CD14-positive monocyte (primary cell): Measurements from ENCODE around the gene GTF3C6. TPM values are rescaled to one million over a fixed set of nuclear protein-coding genes. Genes with fewer than 3 reads are reported as not detected.

ENCODE experiments used
- DNase-seq, 3 donors: peaks; one replicate each; pipeline ENCODE4 v3.0.0-alpha.2; 2011 to 2022
- H2AFZ ChIP-seq: 2 replicates; pipeline ENCODE4 v1.6.0; 2012; ENCODE audit warnings: mild to moderate bottlenecking, low read depth, low read length, inconsistent platforms; ENCODE audit not compliant: insufficient read depth, poor library complexity, severe bottlenecking
- H3K27ac ChIP-seq, 2 donors: 1 replicate in 1 of 2; 2 replicates in 1 of 2; pipeline ENCODE4 v1.5.1; 2012 to 2013; ENCODE audit warnings: low read length in 2 of 2, control low read depth in 1 of 2, inconsistent platforms in 1 of 2, low read depth in 1 of 2, mild to moderate bottlenecking in 1 of 2
- H3K27me3 ChIP-seq, 2 donors: one replicate each; pipeline versions ENCODE4 v1.6.0 to v1.6.1; 2011 to 2013; ENCODE audit warnings: low read length in 2 of 2; ENCODE audit not compliant: control insufficient read depth in 2 of 2, insufficient read depth in 2 of 2
- H3K36me3 ChIP-seq, 2 donors: replicated peaks in 1 of 2; 1 replicate in 1 of 2; 2 replicates in 1 of 2; pipeline versions ENCODE4 v1.5.1 to v1.6.1; 2012 to 2013; ENCODE audit warnings: low read length in 2 of 2, control low read depth in 1 of 2, inconsistent platforms in 1 of 2, mild to moderate bottlenecking in 1 of 2; ENCODE audit not compliant: insufficient read depth in 2 of 2, control insufficient read depth in 1 of 2
- H3K4me1 ChIP-seq, 2 donors: 1 replicate in 1 of 2; 2 replicates in 1 of 2; pipeline versions ENCODE4 v1.5.1 to v1.6.1; 2012 to 2013; ENCODE audit warnings: low read length in 2 of 2, control low read depth in 1 of 2, inconsistent platforms in 1 of 2, mild to moderate bottlenecking in 1 of 2, moderate library complexity in 1 of 2; ENCODE audit not compliant: insufficient read depth in 2 of 2, control insufficient read depth in 1 of 2
- H3K4me2 ChIP-seq: replicated peaks from 2 replicates; pipeline ENCODE3; 2012; ENCODE audit warnings: low read length, moderate library complexity, mild to moderate bottlenecking; ENCODE audit not compliant: poor library complexity, severe bottlenecking; ENCODE audit errors: extremely low read depth
- H3K4me3 ChIP-seq, 3 experiments: fragments of 200-600 bp in 1 of 3; sonication (generic) in 1 of 3; replicated peaks in 1 of 3; 1 replicate in 2 of 3; 2 replicates in 1 of 3; pipeline ENCODE4 v1.5.1; 2011 to 2013; ENCODE audit warnings: low read length in 3 of 3, mild to moderate bottlenecking in 3 of 3, control low read depth in 2 of 3, low read depth in 2 of 3, inconsistent platforms in 1 of 3, moderate library complexity in 1 of 3
- H3K79me2 ChIP-seq: 2 replicates; pipeline ENCODE4 v1.6.0; 2012; ENCODE audit warnings: mild to moderate bottlenecking, control low read depth, inconsistent platforms, low read length, moderate library complexity; ENCODE audit not compliant: insufficient read depth
- H3K9ac ChIP-seq: 2 replicates; pipeline ENCODE4 v1.6.0; 2017; ENCODE audit warnings: low read length, mild to moderate bottlenecking; ENCODE audit not compliant: insufficient read depth, poor library complexity, severe bottlenecking
- H3K9me3 ChIP-seq, 2 donors: replicated peaks in 1 of 2; 1 replicate in 1 of 2; 2 replicates in 1 of 2; pipeline versions ENCODE4 v1.5.1 to v1.6.1; 2012 to 2013; ENCODE audit warnings: low read length in 2 of 2, control low read depth in 1 of 2; ENCODE audit not compliant: control insufficient read depth in 1 of 2, insufficient read depth in 1 of 2
- H4K20me1 ChIP-seq: 2 replicates; pipeline ENCODE4 v1.6.0; 2012; ENCODE audit warnings: mild to moderate bottlenecking, low read length, control low read depth, moderate library complexity; ENCODE audit not compliant: insufficient read depth
- H3K27ac Mint-ChIP-seq, 7 donors: one replicate each; pipeline ENCODE4 v1.8.0; 2020; ENCODE audit warnings: mild to moderate bottlenecking in 7 of 7, mixed read lengths in 7 of 7, moderate library complexity in 6 of 7, inconsistent platforms in 2 of 7
- H3K27me3 Mint-ChIP-seq, 3 donors: one replicate each; pipeline ENCODE4 v1.8.0; 2021 to 2022; ENCODE audit warnings: low read depth in 3 of 3, mild to moderate bottlenecking in 3 of 3, mixed read lengths in 3 of 3, moderate library complexity in 3 of 3, inconsistent platforms in 1 of 3
- H3K36me3 Mint-ChIP-seq, 2 donors: one replicate each; pipeline ENCODE4 v1.8.0; 2020; ENCODE audit warnings: mixed read lengths in 2 of 2, inconsistent platforms in 1 of 2, mild to moderate bottlenecking in 1 of 2
- H3K4me1 Mint-ChIP-seq: one replicate; pipeline ENCODE4 v1.8.0; 2020; ENCODE audit warnings: mild to moderate bottlenecking, mixed read lengths
- H3K4me3 Mint-ChIP-seq, 2 donors: one replicate each; pipeline ENCODE4 v1.8.0; 2020; ENCODE audit warnings: mild to moderate bottlenecking in 2 of 2, mixed read lengths in 2 of 2, moderate library complexity in 1 of 2
- H3K9me3 Mint-ChIP-seq, 7 donors: one replicate each; pipeline ENCODE4 v1.8.0; 2020 to 2022; ENCODE audit warnings: mixed read lengths in 7 of 7, mild to moderate bottlenecking in 6 of 7, moderate library complexity in 6 of 7, inconsistent platforms in 2 of 7
- WGBS: methylation state at CpG from one replicate; pipeline ENCODE4 v1.1.5; 2013; ENCODE audit warnings: missing lambda C conversion rate; ENCODE audit not compliant: insufficient coverage; 5-methylcytosine and 5-hydroxymethylcytosine counted together
- intact Hi-C, 2 donors: fragments of 100-400 bp; cut with micrococcal nuclease; formaldehyde crosslinking; loops; one replicate each; pipeline versions ENCODE4 v1.15.0 to v1.15.1; 2023
- polyA plus RNA-seq, 3 donors: library from polyadenylated mRNA; depleted of rRNA in 1 of 3; unstranded in 2 of 3; stranded (reverse) in 1 of 3; fragments of 300-500 nt in 2 of 3; fragments of >200 nt in 1 of 3; fragmentation: Illumina TruSeq in 2 of 3; gene quantifications; 1 replicate in 2 of 3; 2 replicates in 1 of 3; pipeline ENCODE4 v1.2.3, GENCODE V29; 2012 to 2021
- TF ChIP-seq, protein P1 (sequence below): fragments of 200-600 bp; IDR thresholded peaks from one replicate; pipeline ENCODE4 v1.8.0; 2022; ENCODE audit warnings: antibody characterized with exemption, mild to moderate bottlenecking

Gene GTF3C6
- polyA plus RNA-seq, 3 donors, result 15.1 to 93.9 (median 91.1) TPM

DNA sequence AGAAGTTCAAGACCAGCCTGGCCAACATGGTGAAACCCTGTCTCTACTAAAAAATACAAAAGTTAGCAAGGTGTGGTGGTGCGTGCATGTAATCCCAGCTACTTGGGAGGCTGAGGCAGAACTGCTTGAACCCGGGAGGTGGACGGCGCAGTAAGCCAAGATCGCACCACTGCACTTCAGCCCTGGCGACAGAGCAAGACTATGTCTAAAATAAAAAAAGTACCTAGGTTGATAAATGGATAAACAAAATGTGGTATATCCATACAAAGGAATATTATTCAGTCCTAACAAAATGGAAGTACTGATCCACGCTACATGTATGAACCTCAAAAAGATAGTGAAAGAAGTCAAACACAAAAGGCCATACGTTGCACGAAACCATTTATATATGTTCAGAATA, 22.1 kb downstream of the GTF3C6 start:
- Histone ChIP-seq H3K4me3 (peak overlapping the region in 2 of 3 experiments; percentile 87 to 97), H3K27ac (no peak overlapping the region)
- 100% methylated on average over 5 of the region's 9 CpGs for WGBS

DNA sequence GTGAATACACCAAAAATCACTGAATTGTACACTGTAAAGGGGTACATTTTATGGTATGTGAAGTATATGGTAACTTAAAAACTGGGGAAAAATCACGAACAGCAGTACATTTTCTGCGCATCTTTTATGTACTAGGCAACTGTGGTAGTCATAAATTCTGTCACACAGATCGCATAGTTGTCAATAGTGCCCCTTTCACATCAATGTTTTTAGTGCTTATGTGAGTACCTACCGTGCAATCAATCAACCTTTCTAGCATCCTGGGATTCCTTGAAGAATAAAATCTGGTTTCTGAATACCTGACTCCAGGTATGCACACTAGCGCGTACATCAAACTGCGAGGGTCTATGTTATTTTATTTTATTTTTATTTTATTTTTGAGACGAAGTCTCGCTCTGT, 22.7 kb downstream of the GTF3C6 start:
- peaks cover 42% of the 10 kb centered on the region for H3K79me2 ChIP-seq
- no peak for DNase-seq
- peaks cover 9 to 13% of the 10 kb centered on the region in 2 donors for H3K36me3 Mint-ChIP-seq
- H3K27me3 Mint-ChIP-seq, result peaks cover 0 to 2% (median 0%) of the 10 kb centered on the region in 3 donors
- TF ChIP-seq, protein P1, sequence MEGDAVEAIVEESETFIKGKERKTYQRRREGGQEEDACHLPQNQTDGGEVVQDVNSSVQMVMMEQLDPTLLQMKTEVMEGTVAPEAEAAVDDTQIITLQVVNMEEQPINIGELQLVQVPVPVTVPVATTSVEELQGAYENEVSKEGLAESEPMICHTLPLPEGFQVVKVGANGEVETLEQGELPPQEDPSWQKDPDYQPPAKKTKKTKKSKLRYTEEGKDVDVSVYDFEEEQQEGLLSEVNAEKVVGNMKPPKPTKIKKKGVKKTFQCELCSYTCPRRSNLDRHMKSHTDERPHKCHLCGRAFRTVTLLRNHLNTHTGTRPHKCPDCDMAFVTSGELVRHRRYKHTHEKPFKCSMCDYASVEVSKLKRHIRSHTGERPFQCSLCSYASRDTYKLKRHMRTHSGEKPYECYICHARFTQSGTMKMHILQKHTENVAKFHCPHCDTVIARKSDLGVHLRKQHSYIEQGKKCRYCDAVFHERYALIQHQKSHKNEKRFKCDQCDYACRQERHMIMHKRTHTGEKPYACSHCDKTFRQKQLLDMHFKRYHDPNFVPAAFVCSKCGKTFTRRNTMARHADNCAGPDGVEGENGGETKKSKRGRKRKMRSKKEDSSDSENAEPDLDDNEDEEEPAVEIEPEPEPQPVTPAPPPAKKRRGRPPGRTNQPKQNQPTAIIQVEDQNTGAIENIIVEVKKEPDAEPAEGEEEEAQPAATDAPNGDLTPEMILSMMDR, result no peak
- H3K27me3 ChIP-seq, result no peaks in the 10 kb centered on the region
- peak overlapping the region; percentile 98 for H2AFZ ChIP-seq
- H3K4me3 Mint-ChIP-seq, result peak overlapping the region; percentile 96
- peaks cover 21% of the 10 kb centered on the region for H3K4me1 Mint-ChIP-seq
- H3K9me3 ChIP-seq, result no peaks in the 10 kb centered on the region
- H3K27ac ChIP-seq, result peak overlapping the region; percentile 86 to 95
- peaks cover 0 to 4% (median 0%) of the 10 kb centered on the region in 7 donors for H3K9me3 Mint-ChIP-seq
- H3K4me3 ChIP-seq, result peak overlapping the region; percentile 87 to 97 (median 89)
- 58% methylated on average over 4 of the region's 9 CpGs for WGBS
- peak overlapping the region; percentile 87 for H3K4me2 ChIP-seq
- H3K4me1 ChIP-seq, result peaks cover 20 to 23% of the 10 kb centered on the region in 2 donors
- no peaks in the 10 kb centered on the region for H4K20me1 ChIP-seq
- H3K27ac Mint-ChIP-seq, result peak overlapping the region; percentile 98 to 100 (median 99)
- H3K36me3 ChIP-seq, result peaks cover 10 to 15% of the 10 kb centered on the region in 2 donors
- peak overlapping the region; percentile 87 for H3K9ac ChIP-seq
- intact Hi-C loops, result loop anchor here in 1 of 2 donors (2.0 to 10.0 kb wide), 2 partner anchors 22 to 296 kb away; partner anchors contain the start of gene GTF3C6

More for the DNA sequence above, 22.1 kb downstream of the GTF3C6 start:
- Histone ChIP-seq H3K36me3 (peaks cover 5 to 10% of the 10 kb centered on the region in 2 donors), H3K9me3 (no peaks in the 10 kb centered on the region), H3K4me1 (peaks cover 20 to 23% of the 10 kb centered on the region in 2 donors), H3K9ac (no peak overlapping the region), H3K4me2 (peak overlapping the region; percentile 87), H4K20me1 (no peaks in the 10 kb centered on the region), H2AFZ (peak overlapping the region; percentile 98), H3K27me3 (no peaks in the 10 kb centered on the region), H3K79me2 (peaks cover 42% of the 10 kb centered on the region)
- Mint-ChIP-seq H3K27me3 (peaks cover 0 to 2% (median 0%) of the 10 kb centered on the region in 3 donors), H3K27ac (peak overlapping the region in 5 of 7 donors; percentile 98 to 100 (median 98)), H3K36me3 (peaks cover 4 to 8% of the 10 kb centered on the region in 2 donors), H3K4me3 (peak overlapping the region; percentile 96), H3K4me1 (peaks cover 21% of the 10 kb centered on the region), H3K9me3 (peaks cover 0 to 4% (median 0%) of the 10 kb centered on the region in 7 donors)
- TF ChIP-seq, protein P1, result no peak
- intact Hi-C loops, result loop anchor here in 1 of 2 donors (2.0 to 10.0 kb wide), 2 partner anchors 22 to 296 kb away; partner anchors contain the start of gene GTF3C6
- DNase-seq, result no peak
